WTC11 (cell line): ENCODE data around the gene EMC1. TPM values are rescaled to one million over a fixed set of nuclear protein-coding genes. Genes with fewer than 3 reads are reported as not detected.
A peak's percentile ranks its signal among the peaks of the same experiment; 100 is the strongest.

Experiments used
- ATAC-seq: fragments of 200-7000 bp; cut with Tn5 transposase; 2 replicates; pipeline ENCODE4 v1.10.0; 2021; ENCODE audit warnings: mild to moderate bottlenecking, moderate library complexity
- CTCF ChIA-PET: fragments of 300-600 bp; sonication (Branson Sonifier 250); formaldehyde crosslinking; loops from one replicate; lab custom pipeline; 2021; ENCODE audit warnings: antibody characterized with exemption; lab: Charles Lee
- POLR2A ChIA-PET: fragments of 350-600 bp; sonication (Branson Sonifier 250); formaldehyde crosslinking; loops from one replicate; lab custom pipeline; 2021; ENCODE audit warnings: antibody characterized with exemption; lab: Charles Lee
- DNase-seq: peaks from one replicate; pipeline ENCODE4 v3.0.0; 2021; ENCODE audit warnings: low spot score
- H3K27ac Mint-ChIP-seq: 2 replicates; pipeline ENCODE4 v1.8.0; 2021; ENCODE audit warnings: mixed read lengths
- H3K27me3 Mint-ChIP-seq: 2 replicates; pipeline ENCODE4 v1.8.0; 2021; ENCODE audit warnings: low read depth, mild to moderate bottlenecking, moderate library complexity, mixed read lengths
- H3K36me3 Mint-ChIP-seq: 2 replicates; pipeline ENCODE4 v1.8.0; 2021; ENCODE audit warnings: mixed read lengths
- H3K4me1 Mint-ChIP-seq: 2 replicates; pipeline ENCODE4 v1.8.0; 2022; ENCODE audit warnings: mixed read lengths
- H3K4me3 Mint-ChIP-seq: 2 replicates; pipeline ENCODE4 v1.8.0; 2021; ENCODE audit warnings: mild to moderate bottlenecking, moderate library complexity, mixed read lengths
- H3K9me3 Mint-ChIP-seq: 2 replicates; pipeline ENCODE4 v1.8.0; 2021; ENCODE audit warnings: mixed read lengths
- ATF1 ChIP-seq: sonication (generic); formaldehyde crosslinking; IDR thresholded peaks from 2 replicates; pipeline ENCODE4 v1.8.1; 2023; ENCODE audit warnings: mild to moderate bottlenecking, moderate library complexity, missing genetic modification reagents
- CREB1 ChIP-seq: sonication (generic); formaldehyde crosslinking; IDR thresholded peaks from 2 replicates; pipeline ENCODE4 v1.8.0; 2023; ENCODE audit warnings: mild to moderate bottlenecking, missing genetic modification reagents
- ETV6 ChIP-seq: sonication (generic); formaldehyde crosslinking; IDR thresholded peaks from 2 replicates; pipeline ENCODE4 v1.8.1; 2022; ENCODE audit warnings: mild to moderate bottlenecking, missing genetic modification reagents
- FOXK1 ChIP-seq: sonication (generic); formaldehyde crosslinking; IDR thresholded peaks from 2 replicates; pipeline ENCODE4 v1.8.0; 2022; ENCODE audit warnings: mild to moderate bottlenecking, moderate library complexity, missing genetic modification reagents
- FOXP1 ChIP-seq: sonication (generic); formaldehyde crosslinking; IDR thresholded peaks from 2 replicates; pipeline ENCODE4 v1.8.0; 2022; ENCODE audit warnings: missing genetic modification reagents, mild to moderate bottlenecking, moderate library complexity, borderline replicate concordance
- HMGA2 ChIP-seq: fragments of 250-450 bp; sonication (Bioruptor Pico); IDR thresholded peaks from 2 replicates; pipeline ENCODE4 v1.4.0; 2021; ENCODE audit warnings: mild to moderate bottlenecking, moderate library complexity
- MXD4 ChIP-seq: fragments of 250-450 bp; sonication (Bioruptor Pico); IDR thresholded peaks from 2 replicates; pipeline ENCODE4 v1.8.0; 2021; ENCODE audit warnings: mild to moderate bottlenecking, moderate library complexity, borderline replicate concordance
- NFYB ChIP-seq: sonication (generic); formaldehyde crosslinking; conservative IDR thresholded peaks from 2 replicates; pipeline ENCODE4 v1.8.0; 2022; ENCODE audit warnings: low read depth, missing genetic modification reagents
- SMAD4 ChIP-seq: sonication (generic); formaldehyde crosslinking; IDR thresholded peaks from 2 replicates; pipeline ENCODE4 v1.8.0; 2022; ENCODE audit warnings: mild to moderate bottlenecking, missing genetic modification reagents
- TEAD1 ChIP-seq: sonication (generic); formaldehyde crosslinking; IDR thresholded peaks from 2 replicates; pipeline ENCODE4 v1.8.0; 2022; ENCODE audit warnings: mild to moderate bottlenecking, missing genetic modification reagents
- ZNF138 ChIP-seq: sonication (generic); formaldehyde crosslinking; conservative IDR thresholded peaks from 2 replicates; pipeline ENCODE4 v1.8.1; 2022; ENCODE audit warnings: mild to moderate bottlenecking, moderate library complexity, missing genetic modification reagents
- total RNA-seq: library from RNA; stranded (reverse); gene quantifications from 3 replicates; pipeline ENCODE4 v1.2.3, GENCODE V29; 2021
- TF ChIP-seq, protein P1 (sequence below): sonication (generic); formaldehyde crosslinking; IDR thresholded peaks from 2 replicates; pipeline ENCODE4 v1.8.1; 2022; ENCODE audit warnings: mild to moderate bottlenecking, missing genetic modification reagents, moderate library complexity, borderline replicate concordance
- TF ChIP-seq, protein P2 (sequence below): sonication (generic); formaldehyde crosslinking; IDR thresholded peaks from 2 replicates; pipeline ENCODE4 v1.8.0; 2023; ENCODE audit warnings: missing genetic modification reagents
- TF ChIP-seq, protein P3 (sequence below): fragments of 250-450 bp; sonication (Bioruptor Pico); conservative IDR thresholded peaks from 2 replicates; pipeline ENCODE4 v1.9.0; 2021; ENCODE audit warnings: mild to moderate bottlenecking
- TF ChIP-seq, protein P4 (sequence below): fragments of 250-450 bp; sonication (Bioruptor Pico); IDR thresholded peaks from 2 replicates; pipeline ENCODE4 v1.9.0; 2021; ENCODE audit warnings: mild to moderate bottlenecking
- TF ChIP-seq, protein P5 (sequence below): sonication (generic); formaldehyde crosslinking; IDR thresholded peaks from 2 replicates; pipeline ENCODE4 v1.8.0; 2022; ENCODE audit warnings: mild to moderate bottlenecking, missing genetic modification reagents
- TF ChIP-seq, protein P6 (sequence below): sonication (generic); formaldehyde crosslinking; IDR thresholded peaks from 2 replicates; pipeline ENCODE4 v1.8.0; 2022; ENCODE audit warnings: missing genetic modification reagents
- TF ChIP-seq, protein P7 (sequence below): sonication (generic); formaldehyde crosslinking; IDR thresholded peaks from 2 replicates; pipeline ENCODE4 v1.8.1; 2022; ENCODE audit warnings: missing genetic modification reagents, borderline replicate concordance
- TF ChIP-seq, protein P8 (sequence below): sonication (generic); formaldehyde crosslinking; IDR thresholded peaks from 2 replicates; pipeline ENCODE4 v1.8.0; 2022; ENCODE audit warnings: mild to moderate bottlenecking, missing genetic modification reagents

EMC1 gene
- total RNA-seq, 1 experiment from 2014 or later, result 53.5 TPM

DNA sequence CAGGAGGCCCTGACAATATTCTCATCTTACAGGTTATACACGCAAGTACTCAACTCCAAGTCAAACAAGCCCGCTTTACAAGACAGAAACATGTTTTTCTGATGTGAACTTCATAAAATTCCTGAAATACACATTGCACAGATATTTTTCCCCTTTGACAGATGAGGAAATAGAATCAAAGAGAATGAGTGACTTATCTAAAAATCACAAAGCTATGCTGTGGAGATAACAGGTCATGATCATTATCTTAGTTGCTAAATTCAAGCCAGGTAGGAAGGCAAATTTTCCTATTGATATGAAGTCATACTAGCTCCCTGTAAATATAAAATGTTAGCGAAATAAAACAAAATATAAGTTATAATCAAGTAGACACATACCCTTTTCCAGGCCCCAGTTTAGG is 59.5 kb downstream of the EMC1 start (continued):
- TF ChIP-seq, protein P1, sequence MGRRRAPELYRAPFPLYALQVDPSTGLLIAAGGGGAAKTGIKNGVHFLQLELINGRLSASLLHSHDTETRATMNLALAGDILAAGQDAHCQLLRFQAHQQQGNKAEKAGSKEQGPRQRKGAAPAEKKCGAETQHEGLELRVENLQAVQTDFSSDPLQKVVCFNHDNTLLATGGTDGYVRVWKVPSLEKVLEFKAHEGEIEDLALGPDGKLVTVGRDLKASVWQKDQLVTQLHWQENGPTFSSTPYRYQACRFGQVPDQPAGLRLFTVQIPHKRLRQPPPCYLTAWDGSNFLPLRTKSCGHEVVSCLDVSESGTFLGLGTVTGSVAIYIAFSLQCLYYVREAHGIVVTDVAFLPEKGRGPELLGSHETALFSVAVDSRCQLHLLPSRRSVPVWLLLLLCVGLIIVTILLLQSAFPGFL (CRISPR knock-in tag), result no peak
- TF ChIP-seq, all 79 proteins: peak for 0

DNA sequence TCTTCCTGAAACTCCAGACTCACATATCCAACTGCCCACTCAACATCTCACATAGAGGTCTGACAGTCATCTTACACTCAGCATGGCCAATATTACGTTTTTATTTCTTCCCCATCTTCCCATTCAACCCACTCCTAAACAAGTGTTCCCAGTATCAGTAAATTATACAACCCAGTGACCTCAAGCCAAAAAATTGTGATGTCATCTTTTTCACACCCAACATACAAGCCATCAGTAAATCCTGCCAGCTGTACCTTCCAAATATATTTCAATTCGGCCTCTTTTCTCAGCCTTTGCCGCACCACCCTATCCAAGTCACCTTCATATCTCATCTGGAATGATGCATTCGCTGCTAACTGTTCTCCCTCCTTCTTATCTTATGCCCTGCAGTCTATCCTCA is 60.9 kb downstream of the EMC1 start:
- ChIA-PET CTCF (interaction anchor here (1.8 kb wide), 1 partner anchor 51 kb away, joined by 4 read pairs; no protein-coding TSS in a partner anchor), POLR2A (no interaction called here)
- Mint-ChIP-seq H3K4me1 (peaks cover 13% of the 10 kb centered on the region), H3K9me3 (no peaks in the 10 kb centered on the region), H3K4me3 (no peak overlapping the region), H3K27ac (peak overlapping the region; percentile 61), H3K36me3 (peaks cover 73% of the 10 kb centered on the region), H3K27me3 (no peaks in the 10 kb centered on the region)
- ATAC-seq (no peak), DNase-seq (no peak)
- TF ChIP-seq, protein P2, sequence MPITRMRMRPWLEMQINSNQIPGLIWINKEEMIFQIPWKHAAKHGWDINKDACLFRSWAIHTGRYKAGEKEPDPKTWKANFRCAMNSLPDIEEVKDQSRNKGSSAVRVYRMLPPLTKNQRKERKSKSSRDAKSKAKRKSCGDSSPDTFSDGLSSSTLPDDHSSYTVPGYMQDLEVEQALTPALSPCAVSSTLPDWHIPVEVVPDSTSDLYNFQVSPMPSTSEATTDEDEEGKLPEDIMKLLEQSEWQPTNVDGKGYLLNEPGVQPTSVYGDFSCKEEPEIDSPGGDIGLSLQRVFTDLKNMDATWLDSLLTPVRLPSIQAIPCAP (CRISPR knock-in tag), result no peak
- TF ChIP-seq NFYB (CRISPR knock-in tag) (no peak), TEAD1 (no peak), FOXK1 (CRISPR knock-in tag) (no peak), FOXP1 (CRISPR knock-in tag) (no peak), SMAD4 (CRISPR knock-in tag) (no peak), CREB1 (no peak), HMGA2 (CRISPR knock-in tag) (no peak), ATF1 (CRISPR knock-in tag) (no peak), MXD4 (no peak), ETV6 (CRISPR knock-in tag) (no peak)
- TF ChIP-seq, protein P3, sequence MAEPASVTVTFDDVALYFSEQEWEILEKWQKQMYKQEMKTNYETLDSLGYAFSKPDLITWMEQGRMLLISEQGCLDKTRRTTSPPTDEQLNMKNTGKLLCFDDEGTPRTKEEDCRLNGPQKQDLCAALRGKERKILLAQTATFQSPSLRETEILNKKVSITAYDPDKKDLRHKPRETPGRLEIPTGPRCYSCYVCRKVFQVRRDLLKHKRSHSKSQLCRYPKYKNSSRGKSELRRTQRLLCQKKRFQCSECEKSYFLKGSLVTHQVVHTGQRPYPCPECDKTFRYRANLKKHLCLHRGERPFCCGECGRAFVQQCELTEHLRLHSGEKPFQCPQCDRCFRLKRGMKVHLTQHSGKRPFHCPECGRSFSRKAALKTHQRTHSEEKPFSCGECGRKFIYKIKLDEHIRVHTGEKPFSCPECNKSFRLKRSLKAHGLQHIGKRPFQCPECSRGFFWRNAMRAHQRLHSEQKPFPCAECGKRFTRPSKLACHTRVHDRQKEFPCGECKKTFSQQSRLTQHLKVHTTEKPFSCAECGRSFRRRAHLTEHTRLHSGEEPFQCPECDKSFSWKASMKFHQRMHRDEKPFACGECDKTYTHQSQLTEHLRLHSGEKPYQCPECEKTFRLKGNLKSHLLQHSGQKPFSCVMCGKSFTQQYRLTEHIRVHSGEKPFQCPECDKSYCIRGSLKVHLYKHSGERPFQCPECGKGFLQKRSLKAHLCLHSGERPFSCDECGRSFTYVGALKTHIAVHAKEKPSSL (CRISPR knock-in tag), result no peak
- TF ChIP-seq, protein P4, sequence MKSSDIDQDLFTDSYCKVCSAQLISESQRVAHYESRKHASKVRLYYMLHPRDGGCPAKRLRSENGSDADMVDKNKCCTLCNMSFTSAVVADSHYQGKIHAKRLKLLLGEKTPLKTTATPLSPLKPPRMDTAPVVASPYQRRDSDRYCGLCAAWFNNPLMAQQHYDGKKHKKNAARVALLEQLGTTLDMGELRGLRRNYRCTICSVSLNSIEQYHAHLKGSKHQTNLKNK (CRISPR knock-in tag), result no peak
- TF ChIP-seq, protein P5, sequence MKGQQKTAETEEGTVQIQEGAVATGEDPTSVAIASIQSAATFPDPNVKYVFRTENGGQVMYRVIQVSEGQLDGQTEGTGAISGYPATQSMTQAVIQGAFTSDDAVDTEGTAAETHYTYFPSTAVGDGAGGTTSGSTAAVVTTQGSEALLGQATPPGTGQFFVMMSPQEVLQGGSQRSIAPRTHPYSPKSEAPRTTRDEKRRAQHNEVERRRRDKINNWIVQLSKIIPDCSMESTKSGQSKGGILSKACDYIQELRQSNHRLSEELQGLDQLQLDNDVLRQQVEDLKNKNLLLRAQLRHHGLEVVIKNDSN (CRISPR knock-in tag), result no peak

DNA sequence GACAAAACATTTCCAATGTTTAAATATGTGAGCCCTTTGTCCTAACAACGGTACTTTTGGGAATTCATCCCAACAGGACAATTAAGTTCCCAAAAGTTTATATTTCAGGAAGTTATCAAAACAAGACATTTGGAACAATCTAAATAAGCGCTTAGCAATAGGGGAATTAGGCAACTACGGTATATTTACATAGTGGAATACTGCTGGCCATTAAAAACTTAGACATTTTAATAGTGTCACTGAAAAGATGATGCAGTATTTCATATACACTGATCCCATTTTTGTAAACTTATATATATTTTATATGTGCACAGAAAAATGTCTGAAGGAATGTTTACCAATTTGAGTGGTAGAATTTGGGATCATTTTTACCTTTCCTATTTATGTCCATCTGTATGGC is 62.1 kb downstream of the EMC1 start:
- 0 out of 2 replicates have a peak overlapping the region, but pooled peaks have one; percentile 44 for H3K27ac Mint-ChIP-seq
- no peak for DNase-seq
- CTCF ChIA-PET, result interaction anchor here (1.8 kb wide), 1 partner anchor 52 kb away, joined by 4 read pairs; no protein-coding TSS in a partner anchor
- POLR2A ChIA-PET, result no interaction called here
- no peaks in the 10 kb centered on the region for H3K27me3 Mint-ChIP-seq
- H3K4me1 Mint-ChIP-seq, result peaks cover 13% of the 10 kb centered on the region
- H3K9me3 Mint-ChIP-seq, result no peaks in the 10 kb centered on the region
- H3K36me3 Mint-ChIP-seq, result peaks cover 82% of the 10 kb centered on the region
- no peak overlapping the region for H3K4me3 Mint-ChIP-seq
- no peak for ATAC-seq
- TF ChIP-seq, protein P2 (CRISPR knock-in tag), result no peak
- TF ChIP-seq, protein P6, sequence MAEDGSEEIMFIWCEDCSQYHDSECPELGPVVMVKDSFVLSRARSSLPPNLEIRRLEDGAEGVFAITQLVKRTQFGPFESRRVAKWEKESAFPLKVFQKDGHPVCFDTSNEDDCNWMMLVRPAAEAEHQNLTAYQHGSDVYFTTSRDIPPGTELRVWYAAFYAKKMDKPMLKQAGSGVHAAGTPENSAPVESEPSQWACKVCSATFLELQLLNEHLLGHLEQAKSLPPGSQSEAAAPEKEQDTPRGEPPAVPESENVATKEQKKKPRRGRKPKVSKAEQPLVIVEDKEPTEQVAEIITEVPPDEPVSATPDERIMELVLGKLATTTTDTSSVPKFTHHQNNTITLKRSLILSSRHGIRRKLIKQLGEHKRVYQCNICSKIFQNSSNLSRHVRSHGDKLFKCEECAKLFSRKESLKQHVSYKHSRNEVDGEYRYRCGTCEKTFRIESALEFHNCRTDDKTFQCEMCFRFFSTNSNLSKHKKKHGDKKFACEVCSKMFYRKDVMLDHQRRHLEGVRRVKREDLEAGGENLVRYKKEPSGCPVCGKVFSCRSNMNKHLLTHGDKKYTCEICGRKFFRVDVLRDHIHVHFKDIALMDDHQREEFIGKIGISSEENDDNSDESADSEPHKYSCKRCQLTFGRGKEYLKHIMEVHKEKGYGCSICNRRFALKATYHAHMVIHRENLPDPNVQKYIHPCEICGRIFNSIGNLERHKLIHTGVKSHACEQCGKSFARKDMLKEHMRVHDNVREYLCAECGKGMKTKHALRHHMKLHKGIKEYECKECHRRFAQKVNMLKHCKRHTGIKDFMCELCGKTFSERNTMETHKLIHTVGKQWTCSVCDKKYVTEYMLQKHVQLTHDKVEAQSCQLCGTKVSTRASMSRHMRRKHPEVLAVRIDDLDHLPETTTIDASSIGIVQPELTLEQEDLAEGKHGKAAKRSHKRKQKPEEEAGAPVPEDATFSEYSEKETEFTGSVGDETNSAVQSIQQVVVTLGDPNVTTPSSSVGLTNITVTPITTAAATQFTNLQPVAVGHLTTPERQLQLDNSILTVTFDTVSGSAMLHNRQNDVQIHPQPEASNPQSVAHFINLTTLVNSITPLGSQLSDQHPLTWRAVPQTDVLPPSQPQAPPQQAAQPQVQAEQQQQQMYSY (CRISPR knock-in tag), result no peak
- TF ChIP-seq, protein P7, sequence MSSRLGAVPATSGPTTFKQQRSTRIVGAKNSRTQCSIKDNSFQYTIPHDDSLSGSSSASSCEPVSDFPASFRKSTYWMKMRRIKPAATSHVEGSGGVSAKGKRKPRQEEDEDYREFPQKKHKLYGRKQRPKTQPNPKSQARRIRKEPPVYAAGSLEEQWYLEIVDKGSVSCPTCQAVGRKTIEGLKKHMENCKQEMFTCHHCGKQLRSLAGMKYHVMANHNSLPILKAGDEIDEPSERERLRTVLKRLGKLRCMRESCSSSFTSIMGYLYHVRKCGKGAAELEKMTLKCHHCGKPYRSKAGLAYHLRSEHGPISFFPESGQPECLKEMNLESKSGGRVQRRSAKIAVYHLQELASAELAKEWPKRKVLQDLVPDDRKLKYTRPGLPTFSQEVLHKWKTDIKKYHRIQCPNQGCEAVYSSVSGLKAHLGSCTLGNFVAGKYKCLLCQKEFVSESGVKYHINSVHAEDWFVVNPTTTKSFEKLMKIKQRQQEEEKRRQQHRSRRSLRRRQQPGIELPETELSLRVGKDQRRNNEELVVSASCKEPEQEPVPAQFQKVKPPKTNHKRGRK (CRISPR knock-in tag), result no peak
- TF ChIP-seq ZNF138 (CRISPR knock-in tag), result no peak
- TF ChIP-seq, protein P8, sequence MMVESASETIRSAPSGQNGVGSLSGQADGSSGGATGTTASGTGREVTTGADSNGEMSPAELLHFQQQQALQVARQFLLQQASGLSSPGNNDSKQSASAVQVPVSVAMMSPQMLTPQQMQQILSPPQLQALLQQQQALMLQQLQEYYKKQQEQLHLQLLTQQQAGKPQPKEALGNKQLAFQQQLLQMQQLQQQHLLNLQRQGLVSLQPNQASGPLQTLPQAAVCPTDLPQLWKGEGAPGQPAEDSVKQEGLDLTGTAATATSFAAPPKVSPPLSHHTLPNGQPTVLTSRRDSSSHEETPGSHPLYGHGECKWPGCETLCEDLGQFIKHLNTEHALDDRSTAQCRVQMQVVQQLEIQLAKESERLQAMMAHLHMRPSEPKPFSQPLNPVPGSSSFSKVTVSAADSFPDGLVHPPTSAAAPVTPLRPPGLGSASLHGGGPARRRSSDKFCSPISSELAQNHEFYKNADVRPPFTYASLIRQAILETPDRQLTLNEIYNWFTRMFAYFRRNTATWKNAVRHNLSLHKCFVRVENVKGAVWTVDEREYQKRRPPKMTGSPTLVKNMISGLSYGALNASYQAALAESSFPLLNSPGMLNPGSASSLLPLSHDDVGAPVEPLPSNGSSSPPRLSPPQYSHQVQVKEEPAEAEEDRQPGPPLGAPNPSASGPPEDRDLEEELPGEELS (CRISPR knock-in tag), result no peak
